GM19463 (cell line): Measurements from ENCODE around the gene RASSF5.

Source experiments
- ATAC-seq: cut with Tn5 transposase; IDR thresholded peaks from one replicate; pipeline ENCODE4 v1.9.1; 2021; ENCODE audit warnings: mild to moderate bottlenecking, moderate library complexity; ENCODE audit not compliant: unreplicated experiment

Gene RASSF5, protein sequence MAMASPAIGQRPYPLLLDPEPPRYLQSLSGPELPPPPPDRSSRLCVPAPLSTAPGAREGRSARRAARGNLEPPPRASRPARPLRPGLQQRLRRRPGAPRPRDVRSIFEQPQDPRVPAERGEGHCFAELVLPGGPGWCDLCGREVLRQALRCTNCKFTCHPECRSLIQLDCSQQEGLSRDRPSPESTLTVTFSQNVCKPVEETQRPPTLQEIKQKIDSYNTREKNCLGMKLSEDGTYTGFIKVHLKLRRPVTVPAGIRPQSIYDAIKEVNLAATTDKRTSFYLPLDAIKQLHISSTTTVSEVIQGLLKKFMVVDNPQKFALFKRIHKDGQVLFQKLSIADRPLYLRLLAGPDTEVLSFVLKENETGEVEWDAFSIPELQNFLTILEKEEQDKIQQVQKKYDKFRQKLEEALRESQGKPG

DNA sequence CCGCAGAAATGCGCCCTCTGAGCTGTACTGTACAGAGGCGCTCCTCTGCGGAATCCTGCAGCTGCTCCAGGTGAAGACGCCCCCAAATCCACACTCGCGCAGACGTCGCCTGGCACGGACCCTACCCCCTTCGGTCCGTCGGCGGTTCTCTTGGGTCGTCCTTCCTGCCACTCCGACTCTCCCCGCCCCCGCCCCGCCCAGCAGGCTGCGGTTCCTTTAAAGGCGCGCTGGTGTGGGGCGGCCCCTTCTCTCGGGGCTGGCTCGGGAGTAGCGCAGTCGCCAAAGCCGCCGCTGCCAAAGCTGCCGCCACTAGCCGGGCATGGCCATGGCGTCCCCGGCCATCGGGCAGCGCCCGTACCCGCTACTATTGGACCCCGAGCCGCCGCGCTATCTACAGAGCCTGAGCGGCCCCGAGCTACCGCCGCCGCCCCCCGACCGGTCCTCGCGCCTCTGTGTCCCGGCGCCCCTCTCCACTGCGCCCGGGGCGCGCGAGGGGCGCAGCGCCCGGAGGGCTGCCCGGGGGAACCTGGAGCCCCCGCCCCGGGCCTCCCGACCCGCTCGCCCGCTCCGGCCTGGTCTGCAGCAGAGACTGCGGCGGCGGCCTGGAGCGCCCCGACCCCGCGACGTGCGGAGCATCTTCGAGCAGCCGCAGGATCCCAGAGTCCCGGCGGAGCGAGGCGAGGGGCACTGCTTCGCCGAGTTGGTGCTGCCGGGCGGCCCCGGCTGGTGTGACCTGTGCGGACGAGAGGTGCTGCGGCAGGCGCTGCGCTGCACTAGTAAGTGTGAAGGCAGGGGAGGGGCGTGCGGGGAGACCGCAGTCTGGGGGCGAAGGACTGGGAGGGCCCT is at the start of gene RASSF5:
Gene RASSF5, plus strand, starts transcription at position 248 of the 846 bp plus-strand sequence. Its CDS starts 72 bp downstream, at position 320.
- peak; percentile 55 for ATAC-seq

DNA sequence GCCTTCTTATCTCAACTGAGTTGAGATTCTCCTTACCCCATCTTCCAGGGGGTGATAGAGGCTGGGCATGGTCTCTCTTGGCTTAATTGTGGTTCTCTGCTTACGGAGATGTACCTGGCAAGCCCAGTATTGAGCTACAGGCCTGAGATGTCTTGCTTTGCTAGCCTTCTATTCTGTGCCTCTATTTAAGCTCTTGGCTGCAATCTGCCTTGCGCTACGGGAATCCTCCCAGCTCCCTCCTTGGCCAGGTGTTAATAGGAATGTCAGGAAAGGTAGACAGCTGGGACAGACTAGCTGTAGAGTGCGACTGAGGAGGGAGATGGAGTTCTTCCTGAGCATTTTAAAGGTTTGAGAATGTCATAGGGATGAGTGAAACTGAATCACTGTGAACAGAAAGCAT is 47.6 kb upstream of the RASSF5 start:
- ATAC-seq = no peak

DNA sequence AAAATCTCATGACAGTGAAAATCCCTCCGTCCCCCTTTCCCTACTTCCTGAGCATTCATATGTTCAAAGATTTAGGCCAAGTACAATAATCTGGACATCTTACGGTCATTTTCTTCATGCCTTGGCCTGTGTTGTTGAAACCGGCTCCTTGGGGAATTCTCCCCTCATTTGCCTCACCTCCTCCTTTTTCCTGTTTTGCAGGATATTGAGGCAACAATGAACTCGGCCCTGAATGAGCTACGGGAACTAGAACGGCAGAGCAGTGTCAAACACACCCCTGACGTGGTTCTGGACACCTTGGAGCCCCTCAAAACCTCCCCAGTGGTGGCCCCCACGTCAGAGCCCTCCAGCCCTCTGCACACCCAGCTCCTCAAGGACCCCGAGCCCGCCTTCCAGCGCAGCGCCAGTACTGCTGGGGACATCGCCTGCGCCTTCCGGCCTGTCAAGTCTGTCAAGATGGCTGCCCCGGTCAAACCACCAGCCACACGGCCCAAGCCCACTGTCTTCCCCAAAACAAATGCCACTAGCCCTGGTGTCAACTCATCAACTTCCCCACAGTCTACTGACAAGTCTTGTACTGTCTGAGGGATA is 46.4 kb upstream of the RASSF5 start:
- no peak for ATAC-seq

DNA sequence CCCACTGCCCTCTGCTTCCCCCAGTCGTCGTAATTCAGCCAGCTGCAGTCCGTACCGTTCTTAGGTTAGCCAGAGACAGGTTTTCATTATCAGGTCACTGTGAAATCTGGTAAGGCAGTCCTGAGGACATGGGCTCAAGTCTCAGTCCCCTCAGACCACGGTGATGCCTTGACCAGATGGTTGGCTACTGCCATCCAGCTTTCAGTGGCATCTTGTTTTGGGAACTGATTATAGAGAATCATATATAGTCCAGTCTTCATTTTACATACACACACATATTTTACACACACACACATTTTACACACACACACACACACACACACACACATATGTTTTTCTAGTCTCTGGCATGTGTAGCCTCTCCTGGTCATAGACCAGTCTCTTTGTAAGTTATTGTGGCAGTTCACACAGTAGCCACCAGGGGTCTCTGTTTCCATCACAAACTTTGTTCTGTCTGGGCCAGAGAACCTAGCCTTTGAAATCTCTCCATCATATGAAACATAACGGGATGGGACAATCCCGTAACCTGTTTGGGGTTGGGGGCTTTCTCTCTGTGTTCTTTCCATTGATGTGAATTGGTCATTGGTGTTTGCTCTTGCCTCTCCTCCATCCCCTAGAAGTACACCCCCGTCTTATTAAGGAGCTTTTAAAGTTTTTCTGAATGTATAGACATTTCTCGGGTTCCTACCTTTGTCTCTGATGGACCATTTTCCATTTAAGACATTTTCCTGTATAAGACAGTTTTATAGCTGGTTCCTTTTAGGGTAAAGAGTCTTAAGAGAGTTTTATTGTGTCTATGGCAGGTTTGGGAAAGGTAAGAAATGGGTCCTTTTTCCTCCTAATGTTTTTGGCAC is 45.5 kb upstream of the RASSF5 start:
- peak; percentile 53 for ATAC-seq

DNA sequence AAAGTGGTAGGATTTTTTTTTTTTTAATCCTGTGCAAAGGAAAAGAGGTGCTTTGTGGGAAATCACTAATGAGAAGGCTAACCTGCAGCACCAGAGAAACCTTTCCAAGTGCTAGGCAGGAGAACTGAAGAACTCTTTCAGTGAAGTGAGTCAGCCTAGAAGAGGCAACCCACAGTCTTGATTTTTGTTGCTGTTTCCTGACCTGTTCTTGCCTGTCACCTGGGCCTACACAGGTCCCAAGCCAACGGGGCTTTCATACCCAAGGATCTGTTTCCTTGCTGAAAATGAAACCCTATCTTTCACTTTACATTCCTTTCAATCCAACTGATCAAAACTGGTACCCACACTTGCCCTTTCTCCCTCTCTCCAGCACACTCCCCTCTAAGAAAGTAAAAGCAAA is 44.2 kb upstream of the RASSF5 start:
- no peak for ATAC-seq

DNA sequence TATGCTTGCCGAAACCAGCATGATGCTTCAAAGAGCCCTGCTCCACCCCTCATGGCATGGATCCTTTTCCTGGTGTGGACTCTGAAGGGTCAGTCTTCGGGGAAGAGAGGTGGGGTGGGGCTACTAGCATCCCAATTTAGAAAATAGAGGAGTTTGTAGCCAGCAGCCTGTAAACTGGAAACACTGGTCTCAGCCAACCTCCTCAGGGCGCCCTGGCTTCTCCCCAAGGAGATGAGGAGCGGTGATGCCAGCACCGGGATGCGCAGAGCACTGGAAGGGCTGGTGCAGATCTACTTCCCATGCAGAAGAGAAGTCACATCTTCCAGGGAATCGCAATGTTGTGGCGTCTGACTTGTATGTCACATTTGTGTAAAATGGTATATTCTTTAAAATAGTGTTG is 43.4 kb upstream of the RASSF5 start:
- ATAC-seq = no peak

DNA sequence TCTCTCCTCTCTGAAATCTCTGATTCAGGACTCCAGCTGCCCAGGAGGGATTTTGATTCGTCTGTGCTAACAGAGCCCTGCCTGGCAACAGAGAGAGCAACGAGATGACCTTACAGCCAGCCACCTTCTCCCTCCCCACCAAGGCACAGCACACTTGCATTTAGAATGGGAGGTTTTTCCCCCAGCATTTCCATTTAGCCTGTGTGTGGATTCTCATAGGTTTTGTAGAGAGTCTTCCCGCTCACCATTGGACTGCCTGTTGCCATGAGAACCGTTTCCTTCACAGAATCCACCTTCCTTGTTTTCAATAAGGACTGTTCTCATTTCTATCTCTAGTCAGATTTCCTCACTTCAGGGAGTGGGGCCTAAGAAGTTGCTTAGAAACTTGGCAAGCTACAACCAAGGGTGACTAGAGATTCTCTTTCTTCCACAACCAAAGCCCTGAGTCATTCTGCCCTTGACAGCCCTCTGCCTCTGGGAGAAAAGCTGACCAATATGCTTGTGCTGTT is 42.8 kb upstream of the RASSF5 start:
- no peak for ATAC-seq

DNA sequence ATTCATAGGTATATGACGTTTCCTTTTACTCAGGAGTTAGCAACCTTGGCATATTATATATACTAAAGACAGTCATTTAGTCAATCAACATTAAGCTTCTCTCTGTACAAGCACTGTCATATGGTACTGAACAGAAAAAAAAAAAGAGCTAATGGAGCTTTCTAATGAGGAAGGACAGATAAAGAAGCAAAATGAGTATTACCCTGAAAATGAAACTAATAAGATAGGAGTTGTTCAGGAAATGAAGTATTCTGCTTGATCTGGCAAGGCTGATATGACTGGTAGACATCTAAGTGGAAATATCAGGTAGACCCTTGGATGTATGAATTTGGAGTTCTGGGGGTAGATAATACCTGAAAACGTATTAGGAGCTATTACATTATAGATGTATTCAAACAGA is 41.4 kb upstream of the RASSF5 start:
- ATAC-seq = no peak

DNA sequence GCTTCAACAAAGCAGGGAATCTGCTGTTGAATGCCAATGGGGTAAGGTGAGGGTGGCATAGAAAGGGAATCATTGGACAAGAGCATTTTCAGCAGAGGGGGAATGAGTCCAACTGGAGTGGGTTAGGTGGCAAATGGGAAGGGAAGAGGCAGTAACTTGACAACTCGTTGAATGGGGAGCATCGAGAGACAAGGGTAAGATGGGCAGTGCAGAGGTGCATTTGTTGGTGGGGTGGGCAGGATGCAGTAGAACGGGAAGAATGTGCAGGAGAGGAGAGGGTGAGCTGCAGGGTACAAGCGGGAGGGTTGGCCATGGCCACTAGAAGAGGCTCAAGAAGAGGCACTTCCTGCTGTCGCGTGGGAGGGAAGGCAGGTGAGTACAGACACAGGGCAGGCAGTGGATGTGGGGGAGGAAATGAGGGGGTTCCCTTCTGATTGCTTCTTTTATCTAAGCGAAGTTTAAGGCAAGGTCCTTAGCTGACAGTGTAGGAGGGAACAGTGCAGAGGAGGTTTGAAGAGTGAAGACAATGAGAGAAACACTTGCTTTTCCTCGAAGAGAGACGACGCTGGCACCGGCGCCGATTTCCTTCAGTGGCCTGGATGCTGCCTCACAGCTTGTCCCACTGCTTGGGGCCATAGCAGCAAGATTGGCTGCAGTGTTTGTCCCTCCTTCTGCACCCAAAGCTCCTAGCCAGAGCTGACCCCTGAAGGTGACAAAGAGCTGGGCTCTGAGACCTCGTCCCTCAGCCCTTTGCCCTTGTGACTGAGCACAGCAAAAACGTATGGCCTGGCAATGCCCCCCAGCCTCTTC is 40.3 kb upstream of the RASSF5 start:
- ATAC-seq = no peak

DNA sequence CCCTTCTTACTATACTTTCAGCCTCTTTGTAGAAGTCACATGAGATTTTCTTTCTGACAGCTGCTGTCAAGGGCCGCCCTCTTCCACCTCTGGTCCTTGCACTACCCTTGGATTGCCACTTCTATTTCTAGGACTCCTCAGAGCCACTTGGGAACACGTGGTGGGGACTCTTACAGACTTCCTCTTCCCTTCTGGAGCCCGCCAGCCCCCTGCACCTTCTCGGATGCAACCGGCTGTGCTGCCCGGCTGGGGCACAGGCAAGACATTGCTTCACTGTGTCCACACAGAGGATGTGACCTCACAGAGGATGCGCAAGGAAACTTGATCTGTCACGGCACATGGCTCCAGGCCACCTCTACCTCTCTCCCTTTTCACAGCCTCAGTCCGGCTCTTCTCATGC is 39.4 kb upstream of the RASSF5 start:
- no peak for ATAC-seq

DNA sequence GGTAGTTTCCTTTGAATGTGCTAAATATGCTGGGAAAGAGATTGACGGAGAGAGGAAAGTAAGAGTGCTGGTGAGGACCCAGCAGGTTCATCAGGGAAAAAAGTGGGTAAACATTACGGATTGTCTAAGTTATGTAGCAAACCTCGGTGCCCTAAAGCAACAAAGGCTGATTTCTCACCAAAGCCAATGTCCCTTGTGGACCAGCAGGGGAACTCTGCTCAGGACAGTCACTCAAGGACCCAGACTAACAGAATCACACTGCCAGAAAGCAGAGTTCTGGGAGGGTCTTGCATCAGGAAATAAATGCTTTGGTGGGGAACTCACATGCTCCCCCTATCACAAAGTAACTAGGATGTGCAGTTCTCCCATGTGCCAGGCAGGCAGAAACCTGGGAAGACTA is 38.8 kb upstream of the RASSF5 start:
- no peak for ATAC-seq

DNA sequence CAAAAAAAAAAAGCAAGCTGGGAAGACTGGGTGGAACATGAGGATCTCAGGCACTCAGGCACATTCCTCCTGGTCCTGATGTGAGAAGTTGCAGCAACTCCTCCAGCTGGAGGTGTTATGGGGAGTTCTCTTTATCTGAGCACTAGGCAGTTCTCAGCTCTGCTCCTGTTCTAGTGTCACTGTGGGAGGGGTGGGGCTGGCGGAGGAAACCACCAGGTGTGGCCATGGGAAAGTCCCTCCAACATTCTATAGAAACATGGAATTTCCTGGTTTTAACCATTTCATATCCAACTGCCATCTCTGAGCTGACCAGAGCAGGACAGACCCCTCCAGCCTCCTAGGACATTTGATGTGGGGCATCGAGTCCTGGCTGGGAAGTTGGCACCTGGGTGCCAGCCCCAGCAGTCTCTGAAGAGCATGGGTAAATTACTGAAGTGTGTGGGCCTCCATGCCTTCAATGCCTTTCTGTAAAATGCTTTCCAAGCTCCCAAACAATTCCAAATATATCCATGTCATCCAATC is 37.9 kb upstream of the RASSF5 start:
- no peak for ATAC-seq

DNA sequence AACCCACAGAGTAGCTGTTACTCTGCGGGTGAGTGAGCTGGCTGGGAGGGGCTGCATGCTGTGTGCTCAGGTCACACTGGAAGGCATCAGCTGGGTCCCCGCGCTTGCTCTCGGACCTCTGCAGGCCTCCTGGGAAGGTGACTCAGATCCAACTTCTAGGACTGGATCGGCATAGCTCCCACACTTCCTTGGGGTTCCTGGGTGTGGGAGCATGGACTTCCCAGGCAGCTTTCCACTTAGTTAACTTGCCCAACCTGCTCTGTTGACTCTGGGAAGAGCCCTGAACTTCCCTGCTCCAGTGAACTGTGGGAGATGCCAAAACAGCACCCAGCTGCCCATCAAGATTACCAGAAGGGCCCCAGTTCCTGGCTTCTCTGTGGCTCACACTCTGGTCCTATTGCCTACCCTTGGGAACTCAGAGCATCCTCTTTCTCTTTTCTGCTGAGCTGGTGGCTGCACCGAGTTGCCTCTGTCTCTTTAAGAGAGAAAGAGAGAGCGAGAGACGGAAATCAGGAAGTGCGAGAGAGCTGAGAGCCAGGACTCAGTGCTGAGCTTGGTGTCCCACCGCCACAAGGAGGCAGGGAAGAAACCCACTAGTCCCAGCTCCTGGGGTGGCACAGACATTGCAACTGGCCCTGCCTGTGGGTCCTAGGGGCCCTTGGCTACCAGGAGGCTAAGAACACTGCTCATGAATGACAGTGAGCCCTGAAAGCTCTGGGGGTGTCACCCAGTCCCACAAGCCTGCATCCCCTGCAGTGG is 37.2 kb upstream of the RASSF5 start, which contains the start of gene IKBKE:
Gene IKBKE, plus strand, starts transcription at position 544 of the 759 bp plus-strand sequence. CDS start 2,752 bp downstream, outside the sequence.
- ATAC-seq = peak; percentile 55

DNA sequence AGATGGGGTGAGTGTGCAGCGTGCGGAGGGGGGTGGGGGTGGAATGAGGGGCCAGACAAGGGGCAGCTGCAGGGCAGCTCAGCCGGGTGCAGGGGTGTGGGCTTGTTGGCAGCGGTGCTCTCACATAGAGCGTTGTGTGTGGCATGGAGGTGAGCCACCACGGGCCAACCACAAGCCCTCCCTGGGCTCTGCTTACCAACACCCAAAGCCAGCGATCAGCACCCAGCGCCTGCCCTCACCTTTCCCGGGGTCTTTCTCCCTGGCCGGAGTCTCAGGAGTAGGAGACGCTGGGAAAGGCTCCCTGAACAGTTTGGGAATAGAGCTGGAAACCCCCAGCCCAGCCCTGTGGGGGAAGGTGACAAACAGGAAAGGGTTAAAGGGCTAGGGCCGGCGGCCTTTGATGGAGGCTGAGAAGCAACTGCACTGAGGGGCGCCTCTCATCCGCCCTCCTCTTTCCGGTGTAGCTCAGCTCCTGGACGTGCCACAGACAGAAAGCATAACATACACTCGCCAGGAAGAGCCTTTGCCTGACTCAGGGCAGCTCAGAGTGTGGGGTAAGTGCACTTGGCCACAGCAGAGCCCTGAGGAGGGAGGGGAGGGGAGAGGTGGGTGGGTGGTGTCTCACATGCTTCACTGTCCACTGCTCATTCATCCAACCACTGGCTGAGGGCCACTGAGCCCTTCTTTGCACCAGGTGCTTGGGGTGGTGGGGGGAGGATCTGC is 36.5 kb upstream of the RASSF5 start:
- peak; percentile 24 for ATAC-seq

DNA sequence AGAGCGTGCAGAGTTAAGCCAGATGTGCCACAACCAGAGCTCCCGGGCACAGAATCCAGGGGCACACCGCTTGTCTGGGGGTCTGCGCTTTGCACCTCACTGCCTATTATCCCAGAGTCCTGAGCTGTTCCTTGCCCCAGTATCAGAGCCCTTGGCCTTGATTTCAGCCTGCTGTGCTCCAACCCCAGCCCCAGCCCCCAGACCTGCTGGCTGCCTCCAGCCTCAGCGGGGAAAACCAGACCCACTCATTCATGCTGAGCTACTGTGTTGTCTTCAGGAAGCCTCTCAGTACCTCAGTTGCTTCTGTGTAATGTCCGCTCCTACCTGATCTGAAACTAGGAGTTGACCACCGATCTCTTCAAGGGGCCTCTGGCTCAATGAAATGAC is 35.9 kb upstream of the RASSF5 start:
- ATAC-seq = peak; percentile 33

DNA sequence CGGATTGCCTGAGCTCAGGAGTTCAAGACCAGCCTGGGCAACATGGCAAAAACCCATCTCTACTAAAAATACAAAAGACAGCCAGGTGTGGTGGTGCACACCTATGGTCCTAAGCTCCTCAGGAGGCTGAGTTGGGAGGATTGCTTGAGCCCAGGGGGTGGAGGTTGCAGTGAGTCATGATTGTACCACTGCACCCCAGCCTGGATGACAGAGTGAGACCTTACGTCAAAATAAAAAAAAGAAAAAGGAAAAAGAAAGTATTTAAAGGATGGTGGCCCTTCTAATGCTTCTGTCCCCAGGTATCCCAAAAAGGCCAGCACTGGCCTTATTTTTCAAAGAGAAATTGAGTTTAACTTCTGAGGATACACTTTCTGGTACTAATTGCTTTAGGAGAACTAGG is 35.3 kb upstream of the RASSF5 start:
- ATAC-seq = no peak

DNA sequence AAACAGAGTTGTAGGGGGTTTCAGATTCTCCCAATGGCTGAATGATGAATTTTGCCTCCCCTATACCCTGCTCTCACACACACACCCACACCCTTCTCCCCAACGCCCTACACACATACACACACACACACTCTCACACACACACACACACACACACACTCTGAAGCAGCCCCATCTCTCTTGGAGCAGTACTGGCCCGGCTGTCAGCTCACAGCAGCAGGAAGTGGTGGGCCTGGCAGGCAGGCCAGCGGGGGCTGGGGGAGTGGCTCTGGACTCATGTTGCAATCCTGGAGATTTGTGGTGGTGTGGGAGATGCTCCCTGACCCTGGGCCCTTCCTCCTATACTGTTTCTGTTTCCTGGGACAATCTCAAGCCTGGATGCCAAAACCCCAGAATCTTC is 34.9 kb upstream of the RASSF5 start:
- ATAC-seq = no peak

DNA sequence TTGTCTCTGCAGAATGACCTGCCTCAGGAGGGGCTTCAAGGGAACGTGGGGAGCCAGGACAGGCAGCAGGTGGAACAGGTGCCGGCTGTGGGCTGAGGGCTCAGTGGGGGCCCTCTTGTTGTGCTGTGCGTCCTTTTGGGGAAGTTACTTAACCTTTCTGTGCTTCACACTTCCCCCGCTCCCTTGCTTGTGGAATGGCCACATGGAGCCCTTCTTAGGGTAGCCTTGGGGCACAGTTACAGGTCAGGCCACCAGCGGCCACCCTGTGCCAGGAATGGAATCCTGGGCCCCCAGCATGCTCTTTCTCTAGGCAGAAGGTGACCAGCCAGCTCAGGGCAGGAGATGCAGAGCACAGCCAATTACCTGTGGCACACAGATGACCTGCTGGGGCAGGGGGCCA is 34.4 kb upstream of the RASSF5 start:
- ATAC-seq = no peak
